SH-SY5Y (cell line): ENCODE data around the gene HSD17B1.

Source experiments
- GATA2 ChIP-seq: IDR thresholded peaks from 2 replicates; pipeline ENCODE4 v1.6.1; 2011; ENCODE audit warnings: mild to moderate bottlenecking, low read depth, low read length
- GATA3 ChIP-seq: IDR thresholded peaks from 2 replicates; pipeline ENCODE4 v1.6.1; 2011; ENCODE audit warnings: low read depth, mild to moderate bottlenecking, low read length, moderate library complexity

DNA sequence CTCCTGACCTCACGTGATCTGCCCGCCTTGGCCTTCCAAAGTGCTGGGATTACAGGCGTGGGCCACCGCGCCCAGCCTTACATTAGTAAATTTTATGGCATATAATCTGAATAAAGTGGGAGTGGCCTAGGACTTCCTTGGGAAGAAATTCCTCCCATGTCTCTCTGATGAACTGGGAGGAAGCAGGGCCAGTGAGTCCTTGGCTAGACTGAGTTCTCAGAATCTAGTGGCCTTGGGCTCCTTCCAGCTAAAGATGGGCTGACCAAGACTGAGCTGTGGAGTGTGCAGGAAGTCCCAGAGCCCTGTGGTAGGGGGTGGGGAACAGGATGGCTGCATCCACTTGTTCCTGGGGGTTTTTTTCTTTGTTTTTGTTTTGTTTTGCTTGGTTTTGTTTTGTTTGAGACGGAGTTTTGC is 26.7 kb upstream of the HSD17B1 start:
- TF ChIP-seq GATA3 (no peak), GATA2 (no peak)
